GM21423 (cell line): ENCODE data around the gene TENT4B.
"Not testable (repeated sequence)": the region's sequence is repeated elsewhere in the genome, so short reads cannot be mapped to it uniquely, and the experiment has no call there.

Source experiments
- ATAC-seq: cut with Tn5 transposase; IDR thresholded peaks from one replicate; pipeline ENCODE4 v1.9.1; 2021; ENCODE audit warnings: mild to moderate bottlenecking, moderate library complexity; ENCODE audit not compliant: unreplicated experiment

Gene TENT4B

DNA sequence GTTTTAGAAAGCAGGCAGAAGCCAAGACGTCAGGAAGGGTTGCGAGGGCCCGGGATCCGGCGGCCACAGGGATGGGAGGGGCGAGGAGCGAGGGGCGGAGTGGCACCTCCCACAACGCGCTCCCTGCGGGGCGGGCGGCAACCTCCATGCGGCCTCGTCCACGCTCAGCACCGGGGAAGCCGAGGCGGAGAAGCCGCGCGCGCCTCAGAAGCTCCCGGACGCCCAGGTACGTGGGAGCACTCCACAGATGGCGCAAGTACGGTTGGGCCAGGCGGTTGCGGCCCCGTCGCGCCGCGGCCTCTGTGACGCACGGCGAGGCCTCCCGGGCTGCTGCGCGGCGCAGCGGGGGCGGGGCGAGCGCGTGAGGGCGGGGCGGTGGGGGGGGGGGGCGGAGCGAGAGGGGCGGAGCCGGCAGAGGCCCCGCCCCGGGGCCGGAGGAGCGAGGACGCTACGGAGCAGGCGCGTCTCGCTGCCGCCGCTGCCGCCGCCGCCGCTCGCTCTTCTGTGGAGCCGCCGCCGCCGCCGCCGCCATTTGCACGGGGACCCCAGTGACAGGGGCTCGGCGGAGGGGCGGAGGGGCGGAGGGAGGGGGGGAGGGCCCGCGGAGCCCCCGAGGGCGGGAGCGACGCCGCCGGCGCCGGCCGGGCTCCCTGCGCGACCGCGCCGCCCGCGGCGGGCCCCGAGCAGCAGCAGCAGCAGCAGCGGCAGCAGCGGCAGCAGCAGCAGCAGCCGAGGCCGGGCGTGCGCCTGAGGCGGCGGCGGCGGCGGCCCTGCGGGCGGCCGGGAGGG is at the start of gene TENT4B:
TENT4B (plus strand) TSS at position 500 of the 789 bp plus-strand sequence. CDS start 316 bp downstream, outside the sequence.
- peak; percentile 68 for ATAC-seq

GRCh38 chr16:50103764-50104163 is 49.3 kb upstream of the TENT4B start:
- ATAC-seq = no peak

DNA sequence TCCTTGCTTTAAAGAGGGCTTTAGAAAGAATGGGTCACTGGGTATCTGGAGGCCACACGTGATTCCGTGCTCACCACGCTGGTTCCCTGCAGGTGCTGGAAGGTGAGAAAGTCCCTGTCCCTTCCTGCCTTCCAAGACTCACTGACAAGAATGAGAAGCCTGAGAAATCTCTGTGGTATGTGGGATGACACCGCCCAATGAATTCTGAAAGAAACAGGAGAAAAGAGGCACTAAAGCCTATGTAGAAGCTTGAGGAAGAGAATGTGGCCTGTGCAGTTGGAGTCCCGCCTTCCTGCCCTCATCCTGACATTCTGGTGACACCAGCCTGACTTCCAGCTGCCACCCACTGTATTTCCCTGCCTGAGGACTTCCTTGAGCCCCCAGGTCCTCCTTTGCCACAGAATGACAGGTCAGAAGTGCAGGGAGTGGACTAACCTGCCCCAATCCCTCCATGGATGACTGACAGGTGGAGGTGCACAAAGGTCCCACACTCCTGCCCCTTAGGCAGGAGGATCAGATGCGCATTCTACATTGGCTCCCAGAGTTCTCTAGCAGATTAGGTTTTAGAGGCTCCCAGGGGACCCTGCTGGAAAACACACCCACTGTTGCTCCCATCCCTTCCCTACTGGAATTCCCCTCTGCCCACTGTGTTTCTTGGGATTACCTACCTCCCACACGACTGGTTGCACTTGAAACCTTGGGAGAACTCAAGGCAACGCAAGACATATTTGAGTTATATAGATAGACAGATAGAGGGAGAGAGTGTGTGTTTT is 38.6 kb upstream of the TENT4B start:
- no peak for ATAC-seq

DNA sequence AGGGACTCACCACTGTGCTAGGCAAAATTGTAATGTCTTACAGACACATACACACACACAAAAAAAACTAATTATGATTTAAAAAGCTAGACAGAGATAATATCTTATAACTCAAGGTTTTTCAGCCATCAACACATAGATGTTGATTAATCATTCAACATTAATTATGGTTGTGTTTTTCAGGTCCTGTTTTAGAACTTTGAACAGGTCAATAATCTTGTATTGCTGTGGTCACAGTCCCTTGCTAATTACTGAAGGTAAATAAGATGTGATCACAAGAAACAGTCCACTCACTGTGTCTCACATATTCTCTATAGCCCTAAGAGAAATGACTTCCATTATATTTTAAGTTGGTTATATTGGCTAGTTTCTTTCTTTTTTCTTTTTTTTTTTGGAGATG is 32.4 kb upstream of the TENT4B start:
- ATAC-seq = no peak

DNA sequence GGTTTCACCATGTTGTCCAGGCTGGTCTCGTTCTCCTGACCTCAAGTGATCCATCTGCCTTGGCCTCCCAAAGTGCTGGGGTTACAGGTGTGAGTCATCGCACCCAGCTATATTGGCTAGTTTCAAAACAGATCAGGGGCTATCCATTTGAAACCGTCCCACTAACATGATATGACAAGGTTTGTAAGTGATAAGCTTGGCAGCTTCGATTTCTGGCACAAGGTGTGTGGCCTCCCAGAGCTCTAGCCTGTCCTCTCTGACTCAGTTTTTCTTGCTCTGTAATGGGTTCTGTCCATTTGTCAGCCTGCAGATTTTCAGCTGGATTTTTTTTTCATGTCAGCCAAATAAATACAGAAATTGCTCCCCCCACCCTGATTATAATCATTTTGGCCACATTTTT is 31.8 kb upstream of the TENT4B start:
- peak; percentile 42 for ATAC-seq

DNA sequence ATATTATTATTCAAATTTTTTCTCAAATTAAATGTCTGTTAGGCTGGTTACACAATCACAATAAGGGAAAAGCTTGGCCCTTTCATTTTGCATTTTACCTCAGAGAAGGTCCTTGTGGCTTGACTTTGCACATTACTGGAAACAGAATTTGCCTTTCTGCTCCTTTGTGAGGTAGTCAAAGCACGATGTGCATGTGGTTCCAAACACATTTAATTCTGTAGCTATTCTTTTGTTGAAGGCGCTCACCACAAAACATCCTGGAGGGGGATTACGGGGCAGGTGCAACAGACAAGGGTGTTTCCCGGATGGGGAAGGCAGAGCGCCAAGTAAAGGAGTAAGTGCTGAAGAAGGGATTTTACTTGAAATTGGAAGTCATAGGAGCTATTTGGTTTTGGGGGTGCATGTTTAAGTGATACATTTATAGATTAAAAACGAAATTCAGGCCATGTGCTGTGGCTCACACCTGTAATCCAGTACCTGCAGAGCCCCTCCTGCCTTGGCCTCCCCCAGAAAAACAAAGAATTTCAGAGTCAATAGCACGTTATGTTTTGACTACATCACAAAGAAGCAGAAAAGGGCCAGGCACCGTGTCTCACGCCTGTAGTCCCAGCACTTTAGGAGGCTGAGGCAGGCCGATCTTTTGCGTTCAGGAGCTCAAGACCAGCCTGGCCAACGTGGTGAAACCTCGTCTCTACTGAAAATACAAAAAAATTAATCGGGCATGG is 31.2 kb upstream of the TENT4B start:
- peak; percentile 59 for ATAC-seq

DNA sequence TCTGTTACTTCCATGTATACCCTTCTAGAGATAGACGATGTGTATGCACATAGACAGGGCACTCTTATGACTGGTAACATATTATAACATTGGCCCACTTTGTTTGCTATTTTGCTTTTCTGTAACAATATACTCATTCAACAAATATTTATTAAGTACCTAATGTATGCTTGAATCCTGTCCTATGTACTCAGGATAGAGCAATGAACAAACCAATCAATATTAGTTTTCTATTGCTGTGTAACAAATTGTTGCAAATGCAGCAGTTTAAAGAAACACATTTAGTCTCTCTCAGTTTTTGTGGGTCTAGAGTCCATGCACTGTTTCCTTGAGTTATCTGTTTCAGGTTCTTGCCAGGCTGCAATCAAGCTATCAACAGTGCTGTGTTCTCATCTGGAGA is 29.7 kb upstream of the TENT4B start:
- no peak for ATAC-seq

DNA sequence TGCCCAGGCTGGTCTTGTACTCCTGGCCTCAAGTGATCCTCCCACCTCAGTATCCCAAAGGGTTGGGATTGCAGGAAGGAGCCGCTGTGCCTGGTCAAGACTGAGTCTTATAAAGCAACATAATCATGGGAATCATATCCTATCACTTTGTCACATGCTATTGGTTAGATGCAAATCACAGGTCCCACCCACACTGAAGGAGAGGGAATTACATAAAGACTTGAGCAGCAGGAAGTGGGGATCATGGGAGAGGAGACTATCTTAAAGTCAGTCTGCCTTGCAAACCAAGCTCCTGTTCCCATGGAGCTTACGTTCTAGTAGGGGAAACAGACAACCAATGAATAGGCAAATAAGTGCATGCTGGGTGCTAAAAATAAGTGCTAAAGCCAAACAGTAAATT is 28.3 kb upstream of the TENT4B start:
- ATAC-seq = no peak

GRCh38 chr16:50126183-50126582 is 26.9 kb upstream of the TENT4B start:
- ATAC-seq = no peak

DNA sequence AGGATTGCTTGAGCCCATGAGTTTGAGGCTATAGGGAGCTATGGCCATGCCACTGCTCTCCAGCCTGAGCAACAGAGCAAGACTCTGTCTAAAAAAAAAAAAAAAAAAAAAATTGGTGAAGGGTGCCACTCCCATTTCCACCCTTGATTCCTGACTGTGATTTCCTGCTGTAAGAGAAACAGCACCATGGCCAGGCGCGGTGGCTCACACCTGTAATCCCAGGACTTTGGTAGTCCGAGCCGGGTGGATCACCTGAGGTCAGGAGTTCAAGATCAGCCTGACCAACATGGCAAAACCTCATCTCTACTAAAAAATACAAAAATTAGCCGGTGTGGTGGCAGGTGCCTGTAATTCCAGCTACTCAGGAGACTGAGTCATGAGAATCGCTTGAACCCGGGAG is 20.5 kb upstream of the TENT4B start:
- not testable (repeated sequence) for ATAC-seq

DNA sequence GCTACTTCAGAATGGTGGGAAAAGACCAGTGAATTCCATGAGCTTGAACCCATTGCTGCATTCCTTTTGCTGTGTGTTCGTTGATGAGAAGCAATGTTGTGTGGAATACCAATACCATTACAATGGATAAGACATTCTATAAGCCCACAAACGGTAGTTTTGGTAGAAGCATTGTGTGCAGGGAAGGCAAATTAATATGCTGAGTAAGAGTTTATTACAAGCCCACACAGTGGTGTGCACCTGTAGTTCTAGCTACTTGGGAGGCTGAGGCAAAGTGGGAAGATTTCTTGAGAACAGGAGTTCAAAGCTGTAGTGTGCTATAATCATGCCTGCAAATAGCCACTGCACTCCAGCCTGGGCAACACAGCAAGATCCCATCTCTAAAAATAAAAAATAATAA is 19.9 kb upstream of the TENT4B start:
- ATAC-seq = no peak

- no peak for ATAC-seq
These were observed 16.7 kb upstream of the TENT4B start for GRCh38 chr16:50136399-50136798.

GRCh38 chr16:50137268-50137667 is 15.8 kb upstream of the TENT4B start:
- ATAC-seq = no peak

DNA sequence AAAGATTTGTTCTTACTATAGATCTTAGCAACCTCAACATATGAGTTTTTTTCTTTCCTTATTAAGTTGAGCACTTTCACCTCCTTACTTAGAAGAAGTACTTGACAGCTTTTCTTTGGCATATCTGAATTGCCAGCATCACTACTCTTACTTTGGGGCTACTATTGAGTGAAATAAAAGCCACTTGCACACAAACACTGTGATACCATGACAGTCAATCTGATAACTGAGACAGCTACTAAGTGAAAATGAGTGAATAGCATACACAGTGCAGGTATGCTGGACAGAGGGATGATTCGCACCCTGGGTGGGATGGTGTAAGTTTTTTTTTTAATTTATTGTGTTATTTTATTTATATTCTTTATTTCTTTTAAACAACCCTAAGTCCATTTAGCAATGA is 13.5 kb upstream of the TENT4B start:
- ATAC-seq = no peak

DNA sequence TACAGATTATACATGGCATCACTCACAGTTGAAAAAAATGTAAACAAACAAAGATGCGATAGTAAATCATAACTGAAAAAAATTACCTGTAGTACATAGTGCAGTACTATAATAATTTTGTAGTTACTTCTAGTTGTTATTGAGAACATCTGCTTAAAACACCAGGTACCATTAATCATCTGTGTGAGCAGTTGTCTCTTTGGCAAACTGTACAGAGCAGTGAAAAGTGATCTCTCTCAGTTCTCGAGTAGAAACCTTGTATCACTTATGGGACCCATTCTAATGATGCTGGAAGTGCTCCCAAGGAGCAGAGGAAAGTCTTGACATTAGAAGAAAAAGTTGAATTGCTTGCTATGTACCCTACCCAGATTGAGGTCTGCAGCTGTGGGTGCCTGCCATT is 8.9 kb upstream of the TENT4B start:
- ATAC-seq = no peak

- no peak for ATAC-seq
These were observed 6.3 kb upstream of the TENT4B start for GRCh38 chr16:50146479-50147435.

DNA sequence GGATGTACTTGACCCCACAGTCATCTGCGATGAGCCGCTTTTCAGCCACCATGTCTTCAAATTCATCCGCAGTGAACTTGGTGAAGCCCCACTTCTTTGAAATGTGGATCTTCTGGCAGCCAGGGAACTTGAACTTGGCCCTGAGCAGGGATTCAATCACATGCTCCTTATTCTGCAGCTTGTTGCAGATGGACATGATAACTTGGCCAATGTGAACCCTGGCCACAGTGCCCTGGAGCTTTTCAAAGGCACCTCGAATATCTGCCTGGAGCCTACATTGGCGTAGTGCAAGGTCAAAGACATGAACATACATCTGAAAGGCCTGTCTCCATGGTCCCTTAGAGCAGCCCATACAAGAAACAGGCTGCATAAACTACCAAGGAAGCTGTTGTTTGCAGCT is 1.8 kb upstream of the TENT4B start:
- no peak for ATAC-seq

DNA sequence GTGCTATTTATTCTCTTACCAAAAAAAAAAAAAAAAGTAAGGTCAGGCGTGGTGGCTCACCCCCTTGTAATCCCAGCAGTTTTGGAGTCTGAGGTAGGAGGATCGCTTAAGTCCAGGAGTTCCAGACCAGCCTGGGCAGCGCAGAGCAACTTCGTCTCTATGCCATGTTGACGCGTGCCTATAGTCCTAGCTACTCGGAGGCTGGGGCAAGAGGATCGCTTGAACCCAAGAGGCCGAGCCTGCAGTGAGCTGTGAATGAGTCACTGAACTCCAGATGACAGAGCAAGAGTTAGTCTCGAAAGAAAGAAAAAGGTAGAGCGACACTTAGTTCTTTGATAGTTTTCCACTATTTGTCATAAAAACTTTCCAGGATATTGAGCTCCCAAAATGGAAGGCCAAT is 1.4 kb upstream of the TENT4B start:
- no peak for ATAC-seq

DNA sequence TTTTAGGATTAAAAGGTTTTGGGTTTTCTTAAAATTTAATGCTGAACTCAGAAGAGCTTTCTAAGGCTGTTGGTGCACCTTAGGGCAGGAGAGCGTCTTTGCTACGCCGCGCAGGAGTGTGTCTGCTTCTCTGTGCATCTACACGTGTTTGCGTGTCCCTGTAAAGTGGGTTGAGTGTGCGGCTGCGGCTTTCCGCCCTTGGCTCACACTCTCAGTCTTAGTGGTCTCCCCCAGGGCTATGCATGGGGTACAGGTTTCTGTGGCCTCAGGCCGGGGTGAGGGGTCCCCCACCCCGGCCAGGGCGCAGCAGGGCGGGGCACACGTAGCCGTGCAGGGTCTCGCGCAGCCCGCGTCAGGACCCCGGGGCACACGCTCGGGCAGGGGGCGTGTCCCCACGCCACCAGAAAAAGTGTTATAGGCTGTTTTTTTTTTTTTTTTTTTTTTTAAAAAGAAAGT is 727 bp upstream of the TENT4B start:
- ATAC-seq = peak; percentile 53
